Activated CD4-positive, alpha-beta T cell treated with anti-CD3 and anti-CD28 coated beads for 1 hour (primary cell): ENCODE measurements around the gene LCNL1.

Experiments used
- DNase-seq: peaks from one replicate; pipeline ENCODE4 v3.0.0-alpha.2; 2020

LCNL1 gene

DNA sequence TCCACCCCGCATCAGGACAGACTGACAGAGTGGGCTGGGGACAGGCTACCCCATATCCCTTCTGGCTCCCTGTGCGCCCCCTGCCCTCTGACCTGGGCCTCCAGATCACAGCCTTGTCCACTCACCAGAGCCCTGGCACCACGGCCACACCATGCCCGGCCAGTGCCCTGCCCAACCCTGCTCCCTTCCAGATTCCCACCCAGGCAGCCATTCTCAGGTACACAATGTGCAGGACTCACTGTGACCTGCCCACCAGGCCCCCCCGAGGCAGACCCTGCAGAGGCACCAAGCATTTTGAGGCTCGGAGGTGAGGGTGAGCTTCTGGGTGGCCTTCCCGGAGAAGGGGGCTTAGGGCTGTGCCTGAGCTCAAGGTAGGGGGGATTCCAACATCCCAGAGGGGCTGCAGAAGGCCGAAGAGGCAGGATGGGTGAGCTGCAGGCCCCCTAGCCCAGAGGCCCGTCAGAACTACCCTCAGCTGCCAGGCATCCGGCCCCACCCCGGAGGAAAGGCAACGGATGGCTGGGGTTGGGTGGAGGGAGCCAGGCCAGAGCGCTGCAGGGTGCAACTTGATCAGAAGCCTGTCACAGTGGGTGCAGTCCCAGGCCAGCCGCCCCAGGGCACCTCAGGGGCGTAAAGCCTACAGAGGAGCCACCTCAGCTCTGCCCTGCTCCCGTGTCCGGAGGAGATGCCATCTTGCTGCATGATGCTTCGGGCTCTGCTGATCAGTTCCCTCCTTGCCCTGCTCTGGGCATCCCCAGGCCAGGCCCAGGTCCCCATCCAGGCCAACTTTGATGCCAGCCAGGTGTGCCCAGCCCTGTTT is at the start of gene LCNL1:
TSS of gene LCNL1 (plus strand) at position 762 of the 820 bp plus-strand sequence. CDS start 594 bp downstream, outside the sequence.
- DNase-seq = no peak

DNA sequence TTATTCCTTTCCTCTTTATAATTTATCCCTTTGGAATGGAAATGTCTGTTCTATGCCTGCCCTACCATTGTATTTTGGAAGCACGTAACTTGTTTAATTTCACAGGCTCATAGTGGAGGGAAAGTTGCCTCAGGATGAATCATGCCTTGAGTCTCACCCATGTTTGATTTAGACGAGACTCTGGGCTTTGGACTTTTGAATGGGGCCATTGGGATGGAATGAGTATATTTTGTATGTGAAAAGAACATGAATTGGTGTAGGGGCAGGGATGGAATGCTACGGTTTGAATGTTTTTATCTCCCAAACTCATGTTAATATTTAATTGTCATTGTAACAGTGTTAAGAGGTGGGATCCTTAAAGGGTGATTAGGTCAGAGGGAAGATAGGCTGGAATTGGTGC is 48.5 kb upstream of the LCNL1 start:
- no peak for DNase-seq

DNA sequence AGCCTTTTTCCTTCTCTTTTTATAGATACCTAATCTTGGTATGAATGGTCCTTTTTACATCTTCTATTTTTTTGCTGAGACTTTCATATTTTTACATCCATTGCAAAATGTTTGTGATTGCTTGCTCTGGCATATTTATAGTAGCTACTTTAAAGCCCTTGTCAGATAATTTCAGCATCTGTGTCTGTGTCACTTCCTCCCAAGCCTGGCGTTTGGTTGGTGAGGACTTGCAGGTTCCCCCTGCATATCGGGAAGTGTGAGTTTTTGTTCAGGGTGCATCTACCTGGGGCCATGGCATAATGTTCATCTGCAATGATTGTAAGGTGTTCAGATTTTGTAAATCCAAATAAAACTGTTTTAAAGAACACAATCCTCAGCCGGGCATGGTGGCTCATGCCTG is 47.1 kb upstream of the LCNL1 start:
- DNase-seq = no peak

GRCh38 chr9:136936645-136937170 is 46.1 kb upstream of the LCNL1 start:
- no peak for DNase-seq

DNA sequence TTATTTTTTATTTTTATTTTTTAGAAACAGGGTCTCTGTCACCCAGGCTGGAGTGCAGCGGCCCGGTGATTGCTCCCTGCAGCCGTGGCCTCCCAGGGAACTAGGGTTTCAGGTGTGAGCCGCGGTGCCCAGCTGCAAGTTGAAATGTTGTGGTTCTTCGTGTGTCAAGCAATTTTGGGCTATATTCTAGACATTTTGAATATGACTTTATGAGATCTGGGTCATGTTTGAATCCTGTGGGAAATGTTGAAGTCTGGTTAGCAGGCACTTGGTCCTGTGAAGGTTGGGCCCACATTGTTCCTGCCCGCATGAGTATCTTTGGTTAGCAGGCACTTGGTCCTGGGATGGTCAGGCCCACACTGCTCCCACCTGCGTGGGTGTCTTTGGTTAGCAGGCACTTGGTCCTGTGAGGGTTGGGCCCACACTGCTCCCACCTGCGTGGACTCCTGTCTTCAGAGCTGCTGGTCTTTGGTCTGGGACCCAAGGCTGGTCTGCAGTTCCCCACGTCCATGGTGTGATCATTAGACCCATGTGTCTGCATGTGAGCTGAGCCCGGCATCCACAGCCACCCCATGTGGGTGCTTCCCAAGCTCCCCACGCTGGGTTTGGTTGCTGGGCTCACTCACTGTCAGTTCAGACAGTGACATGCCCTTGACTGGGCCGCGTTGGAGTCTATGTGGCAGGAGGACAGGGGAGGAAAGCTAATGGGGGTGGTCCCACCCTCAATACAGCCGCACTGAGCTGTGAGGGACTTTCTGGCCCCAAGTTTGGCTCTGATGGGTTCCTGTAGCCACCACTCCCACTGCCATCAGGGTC is 45.4 kb upstream of the LCNL1 start:
- DNase-seq = no peak

DNA sequence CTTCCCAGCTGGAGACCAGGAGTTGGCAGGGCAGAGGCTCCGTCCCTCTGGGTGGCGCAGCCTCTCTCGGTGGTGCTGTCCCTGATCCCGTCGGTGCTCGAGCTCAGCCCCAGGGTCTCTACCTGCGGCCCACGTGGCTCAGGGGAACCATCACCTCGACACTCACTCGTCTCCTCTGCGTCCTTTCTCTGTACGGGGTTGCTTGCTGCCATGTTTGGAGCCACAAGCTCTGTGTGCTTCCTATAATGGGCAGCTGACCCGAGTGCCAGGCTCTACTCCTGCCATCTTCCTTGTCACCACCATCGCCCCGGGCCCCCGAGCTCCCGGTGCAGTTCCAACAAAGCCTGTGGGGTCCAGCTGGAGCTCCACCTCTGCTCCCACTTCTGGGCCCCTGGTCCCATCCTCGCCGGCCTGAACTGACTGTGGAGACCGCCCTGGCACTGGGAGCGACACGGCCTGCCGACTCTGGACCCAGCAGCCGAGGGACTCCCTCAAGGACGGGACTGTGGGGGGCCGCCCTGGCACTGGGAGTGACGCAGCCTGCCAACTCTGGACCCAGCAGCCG is 43.3 kb upstream of the LCNL1 start:
- DNase-seq = no peak

DNA sequence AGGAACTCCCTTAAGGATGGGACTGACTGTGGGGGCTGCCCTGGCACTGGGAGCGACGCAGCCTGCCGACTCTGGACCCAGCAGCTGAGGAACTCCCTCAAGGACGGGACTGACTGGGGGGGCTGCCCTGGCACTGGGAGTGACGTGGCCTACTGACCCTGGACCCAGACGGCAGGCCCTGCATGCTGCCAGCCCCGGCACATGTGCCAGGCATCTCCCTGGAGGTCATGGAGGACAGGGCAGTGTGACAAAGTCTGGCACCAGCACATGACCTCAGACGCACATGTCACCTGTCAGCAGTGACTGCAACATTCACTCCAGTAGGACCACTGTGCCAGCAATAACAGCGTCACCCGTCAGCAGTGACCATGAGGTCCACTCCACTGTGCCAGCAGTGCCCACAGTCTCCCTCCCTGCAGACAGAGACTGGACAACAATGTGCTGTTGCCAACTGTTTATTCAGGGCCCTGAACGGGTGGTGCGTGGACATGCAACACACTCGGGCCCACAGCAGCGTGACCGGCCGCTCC is 42.7 kb upstream of the LCNL1 start:
- DNase-seq = no peak

- no peak for DNase-seq
These were observed 42.1 kb upstream of the LCNL1 start for GRCh38 chr9:136940526-136941230.

DNA sequence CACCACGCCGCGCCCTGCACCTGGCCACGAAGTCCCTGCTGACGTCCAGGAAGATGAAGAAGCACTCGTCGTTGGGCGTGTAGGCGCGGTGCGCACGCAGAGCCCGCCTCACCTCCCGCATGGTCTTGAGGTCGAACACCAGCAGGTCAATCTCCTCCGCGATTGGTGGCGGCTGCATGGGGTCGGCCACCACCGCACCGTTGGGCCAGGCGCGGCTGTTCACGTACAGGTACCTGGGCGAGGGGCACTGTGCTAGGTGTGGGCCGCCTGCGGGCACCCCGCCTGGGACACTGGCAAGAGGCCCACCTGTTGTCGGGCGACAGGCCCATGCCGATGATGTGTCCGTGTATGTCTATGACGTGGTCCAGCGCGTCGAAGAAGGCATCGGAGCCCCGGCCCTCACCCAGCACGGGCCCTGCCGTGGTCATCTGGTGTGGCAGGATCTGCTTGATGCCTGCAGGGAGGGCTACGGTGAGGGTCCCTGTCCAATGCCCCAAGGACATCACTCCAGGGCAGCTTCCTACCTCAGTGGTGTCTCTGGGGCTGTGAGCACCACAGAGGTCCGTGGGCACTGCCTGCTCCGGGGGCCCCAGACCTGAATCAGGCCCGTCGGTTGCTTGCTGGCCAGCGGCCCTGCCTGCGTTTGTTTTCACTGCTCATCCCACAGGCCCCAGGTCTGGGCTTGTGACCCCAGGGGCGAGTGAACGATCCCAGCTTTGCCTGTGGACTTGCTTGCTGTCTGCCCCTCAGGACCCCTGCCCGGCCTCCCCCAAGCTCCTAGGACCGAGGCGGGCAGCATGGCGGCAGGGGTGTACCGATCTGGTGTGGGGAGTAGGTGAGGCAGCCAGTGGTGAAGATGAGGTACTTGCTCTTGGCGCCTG is 41.3 kb upstream of the LCNL1 start:
- no peak for DNase-seq

GRCh38 chr9:136942112-136942880 is 40.5 kb upstream of the LCNL1 start:
- DNase-seq = no peak

DNA sequence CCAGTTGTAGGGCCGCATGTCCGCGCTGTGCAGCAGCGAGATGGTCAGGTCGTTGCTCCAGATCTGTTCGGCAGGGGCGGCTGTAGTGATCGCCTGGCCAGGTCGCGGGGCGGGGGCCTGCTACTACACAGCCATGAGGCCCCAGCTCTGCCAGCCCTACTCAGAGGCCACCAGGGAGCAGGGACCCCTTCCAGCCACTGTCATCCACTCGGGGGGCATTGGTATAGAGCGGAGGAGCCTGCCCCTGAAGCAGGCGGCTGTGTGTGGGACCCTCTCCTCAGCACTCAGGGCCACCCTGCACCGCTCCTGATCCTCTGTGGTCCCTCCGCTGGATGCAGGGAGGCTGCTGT is 39.9 kb upstream of the LCNL1 start:
- DNase-seq = no peak

DNA sequence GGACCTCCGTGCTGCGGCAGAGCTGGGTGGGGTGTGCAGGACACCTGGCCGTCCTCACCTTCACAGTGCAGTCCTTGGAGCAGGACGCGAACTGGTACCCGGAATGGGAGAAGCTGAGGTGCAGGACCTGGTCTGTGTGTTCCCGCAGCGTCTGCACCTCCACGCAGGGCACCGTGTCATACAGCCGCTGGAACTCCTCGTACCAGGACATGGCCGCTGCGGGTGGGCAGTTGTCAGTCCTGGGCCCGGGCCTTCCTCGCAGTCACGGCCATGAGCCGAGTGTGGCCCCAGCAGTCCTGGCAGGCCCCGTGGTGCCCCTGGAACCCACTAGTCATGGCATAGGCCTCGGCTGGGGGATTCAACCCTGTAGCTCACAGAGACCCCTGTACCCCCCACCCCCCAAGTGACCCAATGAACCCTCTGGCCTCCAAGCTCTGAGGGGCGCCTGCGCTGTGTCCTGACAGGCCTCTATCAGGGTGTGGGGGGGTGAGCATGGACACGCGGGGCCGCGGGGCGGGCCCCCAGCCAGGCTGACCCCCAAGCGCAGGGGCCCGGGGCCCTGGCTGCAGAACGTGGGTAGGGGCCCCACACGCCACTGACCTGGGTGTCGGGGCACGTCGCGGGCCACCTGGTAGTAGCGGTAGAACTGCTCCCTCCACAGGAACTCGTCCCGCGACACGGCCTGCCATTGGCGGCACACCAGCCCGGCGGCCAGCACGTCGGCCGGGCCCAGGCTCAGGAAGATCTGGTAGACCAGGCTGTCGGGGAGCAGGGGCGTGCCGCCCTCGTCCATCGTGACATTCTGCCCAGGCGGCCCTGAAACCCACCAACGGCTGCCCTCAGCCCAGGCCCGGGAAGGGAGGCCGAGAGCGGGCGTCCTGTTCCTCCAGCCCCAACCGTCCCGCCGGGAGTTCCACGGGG is 39.2 kb upstream of the LCNL1 start:
- DNase-seq = no peak

DNA sequence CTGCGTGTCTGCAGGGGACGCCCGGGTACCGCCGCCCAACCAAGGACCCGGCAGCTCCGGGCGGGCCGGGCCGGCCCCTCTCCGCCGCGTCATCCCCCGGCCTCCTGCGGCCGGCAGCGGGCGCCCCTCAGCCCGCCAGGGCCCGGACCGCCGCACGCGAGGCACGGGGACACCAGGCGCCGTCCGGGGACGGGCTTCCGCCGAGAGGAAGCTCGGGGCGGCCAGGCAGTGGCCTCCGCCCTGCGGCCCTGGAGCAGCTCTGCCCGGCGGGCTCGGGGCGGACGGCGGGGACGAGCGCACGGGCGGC is 38.6 kb upstream of the LCNL1 start:
- no peak for DNase-seq

GRCh38 chr9:136944519-136945332 is 38.1 kb upstream of the LCNL1 start, which contains the start of the genes C8G and FBXW5:
TSS of gene C8G (plus strand) at chr9:136945243. CDS start at chr9:136945321, 78 bp downstream.
TSS of gene FBXW5 (minus strand) at chr9:136944738. CDS start at chr9:136944083, 655 bp downstream.
- peak; percentile 93 for DNase-seq

DNA sequence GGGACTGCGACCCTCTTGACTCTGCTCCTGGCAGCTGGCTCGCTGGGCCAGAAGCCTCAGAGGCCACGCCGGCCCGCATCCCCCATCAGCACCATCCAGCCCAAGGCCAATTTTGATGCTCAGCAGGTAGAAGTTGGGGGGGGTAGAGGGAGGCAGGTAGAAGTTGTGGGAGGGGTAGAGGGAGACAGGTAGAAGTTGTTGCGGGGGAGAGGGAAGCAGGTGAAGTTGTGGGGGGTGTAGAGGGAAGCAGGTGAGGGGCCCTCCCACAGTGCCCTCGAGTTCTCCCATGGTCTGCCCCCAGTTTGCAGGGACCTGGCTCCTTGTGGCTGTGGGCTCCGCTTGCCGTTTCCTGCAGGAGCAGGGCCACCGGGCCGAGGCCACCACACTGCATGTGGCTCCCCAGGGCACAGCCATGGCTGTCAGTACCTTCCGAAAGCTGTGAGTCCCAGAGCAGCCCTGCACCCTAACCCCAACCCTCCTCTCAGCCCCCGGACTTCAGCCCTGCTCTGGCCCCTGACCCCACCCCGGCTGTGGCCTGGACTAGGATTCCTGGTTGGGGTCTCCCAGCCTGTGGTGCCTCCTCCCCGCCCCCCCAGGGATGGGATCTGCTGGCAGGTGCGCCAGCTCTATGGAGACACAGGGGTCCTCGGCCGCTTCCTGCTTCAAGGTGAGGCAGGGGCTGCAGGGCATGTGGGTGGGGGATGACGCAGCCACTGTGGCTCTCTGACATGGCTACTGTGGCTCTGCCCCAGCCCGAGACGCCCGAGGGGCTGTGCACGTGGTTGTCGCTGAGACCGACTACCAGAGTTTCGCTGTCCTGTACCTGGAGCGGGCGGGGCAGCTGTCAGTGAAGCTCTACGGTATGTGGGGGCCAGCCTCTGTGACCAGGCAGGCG is 37.2 kb upstream of the LCNL1 start:
- DNase-seq = no peak

DNA sequence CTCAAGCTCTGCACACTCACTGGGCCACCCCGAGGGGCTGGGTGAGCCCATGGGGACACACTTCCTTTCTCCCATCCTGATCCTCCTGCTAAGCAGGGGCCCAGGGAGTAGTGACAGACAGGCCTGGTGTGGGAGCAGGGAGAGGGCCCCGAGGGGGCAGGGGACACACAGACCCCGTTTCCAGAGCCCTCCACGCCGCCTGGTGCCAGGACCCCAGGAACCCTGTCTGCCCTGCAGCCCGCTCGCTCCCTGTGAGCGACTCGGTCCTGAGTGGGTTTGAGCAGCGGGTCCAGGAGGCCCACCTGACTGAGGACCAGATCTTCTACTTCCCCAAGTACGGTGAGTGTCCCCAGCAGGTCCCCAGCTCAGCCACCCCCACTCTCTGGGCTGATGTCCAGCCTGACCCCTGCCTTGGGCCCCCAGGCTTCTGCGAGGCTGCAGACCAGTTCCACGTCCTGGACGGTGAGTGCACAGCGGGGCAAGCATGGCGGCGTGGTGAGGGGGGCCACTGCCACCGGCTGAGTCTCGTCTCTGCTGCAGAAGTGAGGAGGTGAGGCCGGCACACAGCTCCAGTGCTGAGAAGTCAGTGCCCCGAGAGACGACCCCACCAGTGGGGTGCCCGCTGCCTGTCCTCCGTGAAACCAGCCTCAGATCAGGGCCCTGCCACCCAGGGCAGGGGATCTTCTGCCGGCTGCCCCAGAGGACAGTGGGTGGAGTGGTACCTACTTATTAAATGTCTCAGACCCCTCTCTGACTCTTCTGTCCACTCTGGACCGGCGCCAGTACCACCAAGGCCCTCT is 36.4 kb upstream of the LCNL1 start:
- DNase-seq = no peak
